GM23248 (cell line): ENCODE data around the gene C1orf146.
"Not testable (repeated sequence)": the region's sequence is repeated elsewhere in the genome, so short reads cannot be mapped to it uniquely, and the experiment has no call there.

Source experiments
- EZH2 ChIP-seq: fragments of 200-600 bp; sonication (generic); IDR thresholded peaks from 2 replicates; pipeline ENCODE4 v1.6.1; 2018; ENCODE audit warnings: antibody characterized with exemption, mild to moderate bottlenecking; ENCODE audit not compliant: insufficient read depth, poor library complexity, severe bottlenecking
- EZH2phosphoT487 ChIP-seq: fragments of 200-600 bp; sonication (generic); IDR thresholded peaks from 2 replicates; pipeline ENCODE4 v1.6.1; 2018; ENCODE audit warnings: antibody characterized with exemption, moderate library complexity, mild to moderate bottlenecking, low read depth; ENCODE audit not compliant: insufficient read depth

- not testable (repeated sequence) for TF ChIP-seq EZH2, EZH2phosphoT487
Measured at GRCh38 chr1:92254714-92255113, 37.0 kb downstream of the C1orf146 start.
